ENCODE results near the gene STK11.

- TF ChIP-seq, protein P1, sequence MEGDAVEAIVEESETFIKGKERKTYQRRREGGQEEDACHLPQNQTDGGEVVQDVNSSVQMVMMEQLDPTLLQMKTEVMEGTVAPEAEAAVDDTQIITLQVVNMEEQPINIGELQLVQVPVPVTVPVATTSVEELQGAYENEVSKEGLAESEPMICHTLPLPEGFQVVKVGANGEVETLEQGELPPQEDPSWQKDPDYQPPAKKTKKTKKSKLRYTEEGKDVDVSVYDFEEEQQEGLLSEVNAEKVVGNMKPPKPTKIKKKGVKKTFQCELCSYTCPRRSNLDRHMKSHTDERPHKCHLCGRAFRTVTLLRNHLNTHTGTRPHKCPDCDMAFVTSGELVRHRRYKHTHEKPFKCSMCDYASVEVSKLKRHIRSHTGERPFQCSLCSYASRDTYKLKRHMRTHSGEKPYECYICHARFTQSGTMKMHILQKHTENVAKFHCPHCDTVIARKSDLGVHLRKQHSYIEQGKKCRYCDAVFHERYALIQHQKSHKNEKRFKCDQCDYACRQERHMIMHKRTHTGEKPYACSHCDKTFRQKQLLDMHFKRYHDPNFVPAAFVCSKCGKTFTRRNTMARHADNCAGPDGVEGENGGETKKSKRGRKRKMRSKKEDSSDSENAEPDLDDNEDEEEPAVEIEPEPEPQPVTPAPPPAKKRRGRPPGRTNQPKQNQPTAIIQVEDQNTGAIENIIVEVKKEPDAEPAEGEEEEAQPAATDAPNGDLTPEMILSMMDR (IDR thresholded peaks at IDR 0.05; ENCODE audit: insufficient read depth, low read depth, low read length): no peak
- TF ChIP-seq EZH2 (IDR thresholded peaks at IDR 0.05; ENCODE audit: insufficient read depth, low read length): no peak
These were observed 68.7 kb downstream of the STK11 start for GRCh38 chr19:1274081-1274851.
